Measurements from ENCODE around the gene PTGR3. TPM values are rescaled to one million over a fixed set of nuclear protein-coding genes. Genes with fewer than 3 reads are reported as not detected.

The PTGR3 gene
- total and polyA plus RNA-seq, 2 of the 8 experiments (the other 6 are each of a cell fraction or from before 2014, with no cell fraction given): 2.0 to 3.6 TPM

GRCh38 chr18:75178376-75178775 lies 30.6 kb downstream of the PTGR3 start (continued):
- TF ChIP-seq CHD7 (IDR thresholded peaks at IDR 0.05; ENCODE audit: insufficient replicate concordance, low read length) (no peak), NANOG (IDR thresholded peaks at IDR 0.05; ENCODE audit: insufficient read depth, low read depth, low read length, poor library complexity, severe bottlenecking) (no peak), FOSL1 (IDR thresholded peaks at IDR 0.05; ENCODE audit: insufficient read depth, low read depth, low read length) (no peak), GABPA (IDR thresholded peaks at IDR 0.05; ENCODE audit: borderline replicate concordance, insufficient read depth, low read length) (no peak), HDAC6 (IDR thresholded peaks at IDR 0.05; ENCODE audit: low read depth, low read length) (no peak), TCF12 (IDR thresholded peaks at IDR 0.05; ENCODE audit: low read depth, low read length) (no peak), ASH2L (IDR thresholded peaks at IDR 0.05; ENCODE audit: low read length) (no peak)

All from H1 (cell line).